IPS DF 6.9 (cell line): Measurements from ENCODE around the gene PANK4.

Experiments used
- DNase-seq: peaks from one replicate; pipeline ENCODE4 v3.0.0-alpha.2; 2013; ENCODE audit warnings: low read depth, low spot score
- H3K27ac ChIP-seq: one replicate; pipeline ENCODE4 v1.5.1; 2013; ENCODE audit warnings: low read length, control low read depth
- H3K27me3 ChIP-seq: 2 replicates; pipeline ENCODE4 v1.6.1; 2013; ENCODE audit warnings: mild to moderate bottlenecking, low read length; ENCODE audit not compliant: control insufficient read depth, insufficient read depth
- H3K36me3 ChIP-seq: 2 replicates; pipeline ENCODE4 v1.6.1; 2013; ENCODE audit warnings: low read length; ENCODE audit not compliant: control insufficient read depth, insufficient read depth
- H3K4me1 ChIP-seq: 2 replicates; pipeline ENCODE4 v1.6.1; 2013; ENCODE audit warnings: low read length; ENCODE audit not compliant: control insufficient read depth, insufficient read depth
- H3K4me3 ChIP-seq: 2 replicates; pipeline ENCODE4 v1.5.1; 2013; ENCODE audit warnings: mild to moderate bottlenecking, low read length
- H3K9me3 ChIP-seq: 2 replicates; pipeline ENCODE4 v1.6.1; 2013; ENCODE audit warnings: low read length, inconsistent platforms; ENCODE audit not compliant: control insufficient read depth, insufficient read depth
- WGBS: extraction: QIAGEN DNeasy Blood & Tissue Kit; methylation state at CpG from one replicate; pipeline ENCODE4 v1.1.7; 2013; ENCODE audit warnings: mixed read lengths, missing lambda C conversion rate; ENCODE audit not compliant: insufficient read length, insufficient coverage; 5-methylcytosine and 5-hydroxymethylcytosine counted together

Gene PANK4

DNA sequence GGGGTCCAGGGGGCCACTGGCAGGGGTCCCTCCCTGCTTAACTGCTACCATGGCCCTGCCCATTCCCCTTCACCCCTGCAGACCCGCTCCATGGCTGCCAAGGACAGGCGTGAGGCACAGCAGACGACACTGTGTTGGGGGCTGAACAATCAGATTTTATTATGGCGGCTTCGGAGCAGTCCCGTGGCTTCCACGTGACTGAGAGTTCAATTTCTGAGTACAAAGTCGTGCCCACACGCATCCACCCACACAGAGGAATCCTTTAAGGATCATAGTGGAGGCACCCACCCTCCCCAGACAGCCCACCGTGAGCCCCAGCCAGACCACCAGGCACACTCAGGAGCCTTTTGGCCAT lies 2.2 kb upstream of the PANK4 start:
- no CpG with 5 or more reads among the region's 10 CpGs for WGBS
- Histone ChIP-seq H3K9me3 (no peaks in the 10 kb centered on the region), H3K4me3 (no peak overlapping the region), H3K4me1 (peaks cover 10% of the 10 kb centered on the region; the same call in 1 of the 2 replicates), H3K27me3 (peaks cover 39% of the 10 kb centered on the region), H3K27ac (no peak overlapping the region), H3K36me3 (no peaks in the 10 kb centered on the region; the same call in 1 of the 2 replicates)
- no peak for DNase-seq

DNA sequence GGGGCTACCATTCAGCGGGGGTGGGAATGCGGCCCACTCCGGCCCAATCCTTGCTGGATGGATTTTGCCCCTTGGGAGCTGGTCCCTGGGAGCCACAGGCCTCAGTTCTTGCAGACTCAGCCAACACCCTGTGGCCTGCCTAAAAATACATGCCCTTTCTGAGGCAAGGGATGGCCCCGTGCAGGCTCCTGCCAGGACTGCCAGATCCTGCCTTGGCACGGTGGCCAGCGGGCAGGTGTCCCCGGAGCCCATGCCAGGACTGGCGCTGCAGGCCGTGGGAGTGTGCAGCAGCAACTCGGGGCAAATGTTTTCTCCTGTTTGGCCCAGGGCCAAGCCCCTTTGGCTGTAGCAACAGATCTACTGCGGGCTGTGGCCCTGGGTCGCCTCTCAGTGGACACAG lies 1.6 kb upstream of the PANK4 start:
- H3K27ac ChIP-seq, result no peak overlapping the region
- no peak overlapping the region for H3K4me3 ChIP-seq
- WGBS, result no CpG with 5 or more reads among the region's 12 CpGs
- H3K36me3 ChIP-seq, result no peaks in the 10 kb centered on the region; the same call in 1 of the 2 replicates
- DNase-seq, result no peak
- no peaks in the 10 kb centered on the region for H3K9me3 ChIP-seq
- H3K4me1 ChIP-seq, result peaks cover 10% of the 10 kb centered on the region; the same call in 1 of the 2 replicates
- peaks cover 39% of the 10 kb centered on the region for H3K27me3 ChIP-seq

DNA sequence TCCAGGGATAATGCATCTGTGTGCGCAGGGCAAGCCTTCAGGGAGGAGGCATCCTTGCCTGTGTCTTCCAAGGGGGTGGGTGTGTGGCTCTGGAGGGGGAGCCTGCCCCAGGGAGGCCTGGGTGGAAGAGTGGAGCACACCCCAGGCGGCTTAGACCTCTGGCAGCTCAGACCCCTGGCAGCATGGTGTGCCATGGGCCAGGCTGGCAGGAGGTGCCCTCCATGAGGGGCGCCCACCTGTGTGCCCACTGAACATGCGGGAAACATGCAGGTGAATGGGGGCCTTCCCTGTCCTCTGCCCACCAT lies 1.1 kb upstream of the PANK4 start:
- Histone ChIP-seq H3K36me3 (no peaks in the 10 kb centered on the region; the same call in 1 of the 2 replicates), H3K27me3 (peaks cover 39% of the 10 kb centered on the region), H3K4me1 (peaks cover 10% of the 10 kb centered on the region; the same call in 1 of the 2 replicates), H3K4me3 (no peak overlapping the region), H3K27ac (no peak overlapping the region), H3K9me3 (no peaks in the 10 kb centered on the region)
- WGBS, result no CpG with 5 or more reads among the region's 4 CpGs
- DNase-seq, result no peak

DNA sequence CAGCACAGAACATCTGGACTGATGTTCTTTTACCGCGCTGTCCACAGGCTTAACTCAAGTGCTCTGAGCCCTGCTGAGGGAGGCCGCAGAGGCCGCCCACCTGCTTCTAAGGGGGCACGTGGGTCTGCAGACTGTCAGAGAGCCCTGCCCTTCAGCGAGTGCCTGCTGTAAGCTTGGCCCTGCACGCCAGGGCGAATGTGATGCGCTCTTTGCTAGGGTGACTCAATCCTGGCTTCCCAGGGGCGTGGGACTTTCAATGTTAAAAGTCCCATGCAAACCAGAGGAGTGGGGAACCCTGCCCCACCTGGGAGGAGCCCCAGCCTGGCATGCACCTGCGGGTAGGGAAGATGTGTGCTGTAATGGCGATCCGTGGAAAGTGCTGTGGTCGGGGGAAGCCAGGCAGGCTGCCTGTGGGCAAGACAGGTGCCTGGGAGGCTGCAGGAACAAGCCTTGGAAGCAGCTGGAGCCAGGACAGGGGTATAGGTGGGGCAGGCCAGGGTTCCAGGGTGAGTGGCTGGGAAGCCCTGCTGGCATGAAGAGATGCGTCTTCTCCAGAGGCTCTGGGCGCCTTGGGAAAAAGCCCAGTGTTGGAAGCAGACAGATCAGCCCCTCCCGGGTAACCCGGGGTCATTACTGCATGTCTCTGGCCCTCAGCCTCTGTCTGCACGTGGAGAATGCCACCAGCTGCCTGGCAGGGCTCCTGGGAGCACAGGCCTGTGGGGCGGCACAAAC lies 594 bp upstream of the PANK4 start:
- Histone ChIP-seq H3K27ac (no peak overlapping the region), H3K27me3 (peaks cover 37% of the 10 kb centered on the region), H3K9me3 (no peaks in the 10 kb centered on the region), H3K4me3 (no peak overlapping the region; the same call in 1 of the 2 replicates), H3K4me1 (peaks cover 10% of the 10 kb centered on the region; the same call in 1 of the 2 replicates), H3K36me3 (no peaks in the 10 kb centered on the region; the same call in 1 of the 2 replicates)
- no peak for DNase-seq
- WGBS, result no CpG with 5 or more reads among the region's 20 CpGs

DNA sequence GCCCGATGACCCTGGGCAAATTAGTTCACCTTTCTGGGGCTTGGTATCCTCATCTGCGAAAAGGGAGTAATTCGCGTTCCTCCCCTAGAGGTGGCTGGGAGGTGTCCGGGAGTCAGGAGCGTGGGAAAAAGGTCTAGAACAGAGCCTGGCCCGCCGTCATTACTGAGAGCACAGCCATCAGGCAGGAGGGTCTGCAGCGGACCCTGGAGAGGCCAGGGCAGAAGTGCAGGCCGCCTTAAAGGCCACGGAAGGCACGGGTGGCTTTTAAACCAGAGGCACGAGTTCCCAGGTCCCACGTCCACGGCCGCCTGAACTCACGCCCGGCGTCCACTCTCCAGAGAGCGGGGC lies 850 bp downstream of the PANK4 start:
- no peaks in the 10 kb centered on the region for H3K9me3 ChIP-seq
- H3K4me1 ChIP-seq, result peaks cover 8% of the 10 kb centered on the region; the same call in 1 of the 2 replicates
- no peak for DNase-seq
- H3K27me3 ChIP-seq, result peaks cover 25% of the 10 kb centered on the region
- H3K36me3 ChIP-seq, result peaks cover 8% of the 10 kb centered on the region
- no peak overlapping the region for H3K27ac ChIP-seq
- WGBS, result no CpG with 5 or more reads among the region's 20 CpGs
- peak overlapping the region; percentile 81 for H3K4me3 ChIP-seq

DNA sequence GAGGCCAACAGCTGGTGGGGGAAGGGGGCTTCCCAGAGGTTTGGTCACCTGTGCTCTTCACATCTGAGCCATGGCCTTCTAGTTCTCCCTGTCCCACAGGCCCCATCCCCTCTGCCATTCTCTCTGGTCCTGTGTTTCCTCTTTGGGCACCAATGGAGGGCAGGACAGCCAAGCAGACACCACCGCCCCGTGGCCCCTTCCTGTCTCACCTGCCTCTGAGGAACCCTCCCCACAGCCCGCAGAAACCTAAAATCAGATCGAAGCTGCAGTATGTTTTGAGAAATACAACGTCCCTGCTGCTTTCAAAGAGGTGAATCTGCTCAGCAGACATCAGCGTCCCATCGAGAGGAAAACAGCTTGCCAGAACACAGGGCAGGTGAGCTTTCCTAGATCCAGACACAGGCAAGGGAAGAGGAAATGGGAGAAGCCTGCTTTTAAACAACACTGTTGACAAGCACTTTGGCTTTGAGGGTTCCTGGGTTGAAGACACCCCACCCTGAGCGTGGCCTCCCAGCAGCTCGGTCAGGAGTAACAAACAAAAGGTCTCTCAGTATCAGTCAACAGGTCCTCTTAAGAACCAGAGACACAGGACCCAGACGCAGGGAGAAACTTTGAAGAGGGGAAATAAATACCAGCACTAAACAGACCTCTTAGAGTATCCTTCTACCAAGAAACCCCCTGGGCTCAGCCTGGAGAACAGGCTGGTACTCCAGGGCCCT lies 2.3 kb downstream of the PANK4 start:
- Histone ChIP-seq H3K4me3 (no peak overlapping the region), H3K27ac (no peak overlapping the region), H3K27me3 (peaks cover 20% of the 10 kb centered on the region), H3K9me3 (no peaks in the 10 kb centered on the region), H3K4me1 (peaks cover 7% of the 10 kb centered on the region; the same call in 1 of the 2 replicates), H3K36me3 (peaks cover 21% of the 10 kb centered on the region)
- no CpG with 5 or more reads among the region's 10 CpGs for WGBS
- DNase-seq, result no peak

DNA sequence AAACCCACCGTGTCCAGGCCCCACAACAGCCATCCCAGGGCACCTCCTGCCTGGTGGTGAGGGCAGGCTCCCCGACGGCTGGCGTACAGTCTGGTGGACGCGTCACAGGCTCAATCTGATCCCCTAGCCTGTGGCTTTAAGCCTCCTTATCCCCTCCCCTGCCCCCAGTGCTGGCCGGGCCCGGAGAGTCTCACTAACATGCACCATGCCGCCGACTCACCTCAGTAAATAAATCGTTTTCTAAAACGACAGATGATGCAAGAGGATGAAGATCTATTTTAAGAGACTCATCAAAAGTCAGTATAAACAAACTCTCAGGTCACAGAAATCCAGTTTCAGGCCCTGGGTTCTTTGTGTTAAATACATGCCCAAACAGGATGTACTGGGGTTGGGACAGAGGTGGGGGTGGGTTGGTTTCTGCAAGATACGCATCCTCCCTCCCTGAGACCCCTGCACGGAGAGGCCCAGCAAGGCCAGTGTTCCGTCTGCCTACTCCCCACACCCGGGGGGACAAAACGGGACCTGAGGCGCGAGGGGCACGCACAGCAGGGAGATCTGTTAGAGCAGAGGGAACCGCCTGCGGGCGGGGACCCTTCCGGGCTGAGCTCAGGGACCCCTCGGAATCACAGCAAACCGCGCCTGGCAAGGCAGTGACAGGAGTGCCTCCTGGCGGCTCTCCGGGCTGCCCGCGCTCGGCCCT lies 3.1 kb downstream of the PANK4 start:
- Histone ChIP-seq H3K4me1 (peaks cover 7% of the 10 kb centered on the region; the same call in 1 of the 2 replicates), H3K36me3 (peaks cover 27% of the 10 kb centered on the region)

DNA sequence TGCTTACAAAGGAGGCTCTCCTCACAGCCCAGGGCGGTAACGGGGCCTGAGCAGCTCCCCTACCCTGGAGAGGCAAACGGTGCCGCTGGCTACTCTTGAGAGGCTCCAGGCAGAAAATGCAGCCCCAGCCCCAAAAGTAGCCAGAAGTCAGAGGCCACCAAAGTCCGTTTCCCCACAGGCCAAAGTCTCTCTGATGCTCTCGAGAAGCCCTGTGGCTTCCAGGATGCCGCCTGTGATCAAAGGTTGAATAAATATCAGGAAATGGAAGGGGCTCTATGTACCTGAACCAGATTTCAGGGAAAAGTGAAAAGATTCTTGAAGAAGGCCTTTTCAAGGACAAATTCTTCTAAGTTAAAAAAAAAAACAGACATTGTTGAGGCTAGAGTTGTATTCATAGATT lies 4.2 kb downstream of the PANK4 start:
- H3K9me3 ChIP-seq, result no peaks in the 10 kb centered on the region
- H3K27me3 ChIP-seq, result peaks cover 5% of the 10 kb centered on the region; the same call in 1 of the 2 replicates
- no peak overlapping the region for H3K27ac ChIP-seq
- peaks cover 7% of the 10 kb centered on the region; the same call in 1 of the 2 replicates for H3K4me1 ChIP-seq
- no CpG with 5 or more reads among the region's 7 CpGs for WGBS
- no peak for DNase-seq
- no peak overlapping the region for H3K4me3 ChIP-seq
- H3K36me3 ChIP-seq, result peaks cover 36% of the 10 kb centered on the region

More for the DNA sequence above, 3.1 kb downstream of the PANK4 start:
- Histone ChIP-seq H3K27ac (no peak overlapping the region), H3K4me3 (no peak overlapping the region), H3K9me3 (no peaks in the 10 kb centered on the region), H3K27me3 (peaks cover 15% of the 10 kb centered on the region)
- WGBS, result no CpG with 5 or more reads among the region's 32 CpGs
- no peak for DNase-seq

DNA sequence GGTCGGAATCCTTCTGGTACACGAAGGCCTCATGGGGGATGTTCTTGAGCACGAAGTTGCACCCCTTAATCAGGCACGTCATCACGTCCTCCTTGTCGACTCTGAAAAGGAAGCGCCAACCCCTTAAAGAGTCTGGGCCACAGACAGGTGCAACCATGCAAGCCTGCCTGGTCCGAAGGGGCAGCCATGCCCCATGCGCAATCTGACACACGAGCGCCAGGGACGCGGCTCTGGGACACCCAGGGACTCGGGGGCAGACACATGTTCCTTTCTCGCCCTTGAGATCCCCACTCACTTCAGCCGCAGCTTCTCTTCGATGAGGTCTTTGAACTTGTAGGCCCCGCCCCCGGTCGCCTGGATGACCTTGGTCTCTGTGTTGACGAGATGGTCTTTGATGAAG lies 5.6 kb downstream of the PANK4 start:
- no peak for DNase-seq
- Histone ChIP-seq H3K27me3 (no peaks in the 10 kb centered on the region), H3K36me3 (peaks cover 39% of the 10 kb centered on the region), H3K4me1 (peaks cover 2% of the 10 kb centered on the region; the same call in 1 of the 2 replicates), H3K9me3 (no peaks in the 10 kb centered on the region), H3K4me3 (no peak overlapping the region), H3K27ac (no peak overlapping the region)
- no CpG with 5 or more reads among the region's 21 CpGs for WGBS

DNA sequence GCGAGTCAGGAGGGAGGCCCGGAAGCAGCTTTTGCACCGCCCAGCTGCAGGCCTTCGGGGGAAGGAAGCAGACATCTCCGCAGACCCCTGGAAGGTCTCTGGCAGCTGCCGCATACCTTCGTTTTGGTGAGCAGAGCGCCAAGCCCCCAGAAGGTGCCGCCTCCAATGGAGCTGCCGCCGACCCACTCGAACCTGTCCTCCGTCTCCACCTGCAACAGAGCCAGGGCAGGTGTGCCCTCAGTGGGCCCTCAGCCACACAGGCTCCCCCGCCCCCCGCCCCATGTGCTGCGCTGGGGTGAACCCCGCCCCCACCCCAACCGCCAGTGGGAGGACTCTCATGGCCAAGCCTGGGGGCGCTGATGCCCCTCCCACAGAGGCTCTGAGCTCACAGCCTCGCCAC lies 6.2 kb downstream of the PANK4 start:
- Histone ChIP-seq H3K27me3 (no peaks in the 10 kb centered on the region), H3K4me3 (no peak overlapping the region), H3K4me1 (peaks cover 2% of the 10 kb centered on the region; the same call in 1 of the 2 replicates), H3K36me3 (peaks cover 42% of the 10 kb centered on the region), H3K9me3 (no peaks in the 10 kb centered on the region), H3K27ac (no peak overlapping the region)
- no peak for DNase-seq
- no CpG with 5 or more reads among the region's 20 CpGs for WGBS
